ENCODE data around the gene BCAS4.
"Not testable (repeated sequence)": the region's sequence is repeated elsewhere in the genome, so short reads cannot be mapped to it uniquely, and the experiment has no call there.

BCAS4 gene

DNA sequence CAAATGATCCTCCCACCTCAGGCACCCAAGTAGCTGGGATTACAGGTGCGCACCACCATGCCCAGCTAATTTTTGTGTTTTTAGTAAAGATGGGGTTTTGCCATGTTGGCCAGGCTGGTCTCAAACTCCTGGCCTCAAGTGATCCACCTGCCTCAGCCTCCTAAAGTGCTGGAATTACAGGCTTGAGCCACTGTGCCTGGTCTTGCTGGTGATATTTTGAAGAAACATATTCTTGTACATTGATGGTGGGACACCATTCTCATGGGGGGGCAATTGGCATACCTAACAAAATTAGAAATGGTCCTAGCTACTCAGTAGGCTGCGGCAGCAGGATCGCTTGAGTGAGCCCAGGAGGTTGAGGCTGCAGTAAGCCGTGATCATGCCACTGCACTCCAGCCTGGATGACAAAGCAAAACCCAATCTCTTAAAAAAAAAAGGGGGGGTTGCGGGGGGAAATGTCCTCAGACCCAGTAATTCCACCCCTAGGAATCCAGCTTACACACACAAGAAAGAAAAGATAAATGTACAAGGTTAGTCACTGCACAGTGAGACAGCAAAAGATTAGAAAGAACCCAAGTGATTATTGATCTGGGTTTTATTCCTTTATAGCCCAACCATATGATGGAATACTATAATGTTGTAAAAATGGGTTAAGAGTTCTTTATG is 87.0 kb downstream of the BCAS4 start:
- not testable (repeated sequence) for DNase-seq

DNA sequence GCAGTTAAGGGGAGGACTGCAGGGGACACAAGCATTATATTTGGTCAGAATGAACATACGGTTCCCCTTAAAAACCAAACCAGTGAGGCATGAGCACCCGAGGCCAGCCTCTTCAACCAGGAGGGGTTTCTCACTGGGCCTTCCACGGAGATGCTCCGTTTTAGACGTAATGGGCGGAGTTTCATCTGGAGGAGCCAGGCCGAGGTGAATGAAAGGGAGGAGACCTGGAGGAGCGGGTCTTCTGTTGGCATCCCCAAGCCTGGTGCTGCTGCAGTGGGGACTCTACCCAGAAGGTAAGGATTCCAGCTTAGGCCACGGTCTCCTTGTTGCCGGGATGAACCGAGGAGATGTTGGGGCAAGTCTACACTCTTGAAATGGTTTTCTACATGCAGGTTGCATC is 89.0 kb downstream of the BCAS4 start:
- DNase-seq: no peak

DNA sequence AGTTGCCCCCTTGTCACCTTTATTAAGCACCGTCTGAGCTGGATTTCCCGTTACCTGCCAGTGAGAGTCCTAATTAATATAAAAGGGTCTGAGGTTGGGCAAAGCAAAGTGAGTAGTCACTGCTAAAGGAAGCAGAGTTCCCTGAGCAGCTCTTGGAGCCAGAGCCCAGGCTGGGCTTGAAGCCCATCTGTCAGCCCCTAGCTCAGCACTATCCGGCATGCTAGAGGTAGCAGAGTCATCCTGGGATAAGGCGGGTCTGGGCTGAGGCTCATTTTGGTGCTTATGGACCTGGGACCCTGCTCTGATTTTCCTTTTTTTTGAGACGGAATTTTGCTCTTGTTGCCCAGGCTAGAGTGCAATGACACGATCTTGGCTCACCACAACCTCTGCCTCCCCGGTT is 90.2 kb downstream of the BCAS4 start:
- DNase-seq: no peak

DNA sequence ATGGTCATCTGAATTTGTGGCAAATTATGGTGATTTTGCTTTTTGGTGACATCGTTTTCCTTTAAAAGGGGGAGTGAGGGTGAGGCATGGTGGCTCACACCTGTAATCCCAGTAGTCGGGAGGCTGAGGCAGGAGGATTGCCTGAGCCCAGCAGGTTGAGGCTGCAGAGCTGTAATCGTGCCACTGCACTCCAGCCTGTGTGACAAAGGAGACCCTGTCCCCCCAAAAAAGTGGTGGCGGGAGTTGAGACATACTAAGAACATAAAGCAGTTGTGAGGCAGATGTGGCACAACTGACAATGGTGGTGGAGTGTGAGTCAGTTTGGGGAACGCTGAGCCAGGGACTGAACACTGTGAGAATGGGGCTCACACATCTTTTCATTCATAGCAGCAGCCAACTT is 90.9 kb downstream of the BCAS4 start:
- no peak for DNase-seq

DNA sequence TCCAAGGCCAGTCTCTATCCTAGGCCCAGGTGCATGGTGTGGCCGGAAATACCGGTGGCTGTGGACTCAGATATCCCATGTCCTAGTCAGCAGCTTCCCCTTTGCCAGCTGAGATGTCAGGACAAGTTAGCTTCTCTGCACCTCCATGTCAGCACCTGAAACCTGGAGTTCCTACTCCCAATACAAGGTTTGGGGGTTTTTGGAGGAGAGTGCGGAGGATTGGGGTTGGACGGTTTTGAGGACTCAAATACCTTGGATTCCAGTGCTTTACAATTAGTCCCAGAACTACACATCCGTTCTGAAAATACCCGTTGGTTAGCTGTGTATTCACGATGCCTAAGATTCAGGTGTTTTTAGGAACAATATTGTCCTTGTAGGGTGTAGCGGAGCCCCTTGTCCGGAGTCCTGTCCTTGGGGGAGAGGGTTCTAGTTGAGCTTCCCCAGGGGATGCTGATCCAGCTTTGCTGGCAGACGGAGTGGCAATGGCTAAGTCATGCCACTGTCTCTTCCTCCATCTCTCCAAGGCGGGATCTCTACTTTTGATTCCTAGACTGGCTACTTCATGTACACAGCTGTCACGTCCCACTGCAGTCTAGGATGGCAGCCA is 91.4 kb downstream of the BCAS4 start:
- DNase-seq: no peak

DNA sequence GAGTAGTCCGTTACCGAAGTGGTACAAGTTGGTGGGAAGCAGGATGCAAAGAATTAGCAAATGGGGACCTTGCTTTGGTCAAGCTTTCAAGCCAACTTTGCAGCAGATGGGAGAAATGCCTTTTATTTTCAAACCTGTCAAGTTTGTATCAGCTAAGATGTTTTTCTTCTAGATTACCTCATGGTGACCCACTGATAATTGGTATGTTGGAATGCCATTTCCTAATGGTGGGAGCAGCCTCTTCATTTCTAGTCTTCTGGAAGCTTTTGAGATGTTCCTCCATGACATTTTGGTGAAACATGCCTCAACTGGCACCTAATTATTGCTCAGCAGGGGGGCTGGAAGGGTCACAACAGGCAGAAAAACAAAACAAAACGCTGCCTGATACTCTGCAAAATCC is 92.7 kb downstream of the BCAS4 start:
- no peak for DNase-seq

DNA sequence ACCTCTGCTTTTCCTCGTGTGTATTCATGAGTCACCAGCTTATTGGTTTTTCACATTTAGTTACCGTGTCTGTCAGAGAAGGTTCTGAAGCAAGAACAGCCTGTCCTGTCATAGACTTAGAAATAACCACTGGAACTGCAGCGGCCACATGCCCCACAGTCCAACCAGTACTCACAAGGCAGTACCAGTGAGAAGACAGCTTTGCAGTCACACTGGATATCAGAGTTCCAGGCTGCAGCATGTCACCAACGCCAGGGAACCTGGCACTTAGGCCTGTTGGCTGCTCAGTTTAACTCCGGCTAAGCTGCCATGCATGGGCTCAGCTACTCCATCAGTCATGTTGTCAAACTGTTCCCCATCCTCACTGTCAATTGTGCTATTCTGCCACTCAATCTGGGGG is 96.3 kb downstream of the BCAS4 start:
- no peak for DNase-seq

DNA sequence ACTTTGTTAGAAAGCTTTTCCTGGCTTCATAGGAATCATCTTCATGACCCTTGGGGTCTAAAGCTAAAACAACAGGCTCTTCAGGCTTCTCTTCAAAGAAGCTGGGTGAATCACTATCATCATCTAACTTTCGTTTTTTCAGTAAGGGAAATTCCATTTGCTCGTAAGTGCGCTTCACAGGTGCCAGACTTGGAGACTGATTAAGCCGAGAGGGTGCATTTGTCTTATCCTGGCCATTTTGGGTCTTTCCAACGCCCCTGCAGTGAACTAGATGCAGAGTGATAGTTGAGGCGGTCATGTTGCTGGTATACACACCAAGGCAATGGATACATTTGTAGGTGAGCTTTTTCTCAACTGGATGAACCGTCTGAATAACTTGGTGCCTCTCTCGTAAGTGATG is 97.5 kb downstream of the BCAS4 start:
- DNase-seq: no peak

DNA sequence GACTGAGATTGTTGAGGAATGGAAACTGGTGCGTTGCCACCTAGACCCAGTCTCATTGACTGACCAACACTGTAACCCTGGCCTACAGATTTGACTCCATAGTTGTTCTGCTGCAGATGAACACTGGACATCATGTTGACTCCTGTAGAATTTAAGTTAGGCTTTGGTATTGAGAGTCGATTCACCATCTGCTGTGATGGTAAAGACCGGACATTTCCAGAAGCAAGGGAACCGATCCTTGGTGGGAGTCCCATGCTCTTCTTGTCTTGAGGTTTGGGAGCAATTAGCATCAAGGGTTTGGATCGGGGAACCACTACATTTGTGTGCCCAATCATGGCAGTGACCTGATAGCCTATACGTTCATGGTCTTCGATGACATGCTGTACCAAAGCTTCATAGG is 98.8 kb downstream of the BCAS4 start:
- DNase-seq: no peak

DNA sequence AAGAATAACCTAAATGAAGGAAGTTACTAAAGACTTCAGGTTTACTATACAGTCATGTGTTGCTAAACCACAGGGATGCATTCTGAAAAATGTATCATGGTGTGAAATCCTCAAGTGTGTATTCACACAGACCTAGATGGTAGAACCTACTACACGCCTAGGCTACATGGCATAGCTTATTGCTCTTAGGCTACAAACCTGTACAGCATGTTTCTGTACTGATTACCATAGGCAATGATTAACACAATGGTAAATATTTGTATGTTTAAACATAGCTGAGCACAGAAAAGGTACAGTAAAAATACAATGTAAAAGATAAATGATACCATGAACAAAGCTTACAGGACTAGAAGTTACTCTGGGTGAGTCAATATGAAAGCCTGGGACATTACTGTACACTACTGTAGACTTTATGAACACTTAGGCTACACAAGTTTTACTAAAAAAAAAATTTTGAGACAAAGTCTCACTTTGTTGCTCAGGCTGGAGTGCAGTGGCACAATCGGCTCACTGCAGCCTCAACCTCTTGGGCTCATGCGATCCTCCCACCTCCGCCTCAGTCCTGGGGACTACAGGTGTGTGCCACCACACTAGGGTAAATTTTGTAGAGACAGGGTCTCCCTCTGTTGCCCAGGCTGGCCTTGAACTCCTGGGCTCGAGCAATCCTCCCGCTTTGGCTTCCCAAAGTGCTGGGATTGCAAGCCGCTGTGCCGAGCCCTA is 100.4 kb downstream of the BCAS4 start:
- no peak for DNase-seq

DNA sequence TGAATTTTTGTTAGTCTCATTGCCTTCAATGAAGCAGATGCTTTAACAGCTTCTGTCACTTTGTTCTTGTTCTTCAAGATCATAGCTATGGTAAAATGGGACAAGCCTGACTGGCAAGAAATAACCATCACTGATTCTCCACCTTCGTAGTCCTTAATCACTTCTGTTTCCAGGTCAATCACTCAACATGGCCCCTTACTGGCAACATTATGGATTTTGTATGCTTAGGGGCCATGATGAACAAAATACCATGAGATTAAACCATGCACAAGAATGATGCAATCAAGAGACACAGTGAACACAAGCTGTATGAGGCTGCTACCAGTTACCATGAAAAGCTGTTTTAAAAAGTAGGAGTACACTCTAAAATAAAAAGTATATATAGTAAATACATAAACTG is 103.6 kb downstream of the BCAS4 start:
- no peak for DNase-seq

DNA sequence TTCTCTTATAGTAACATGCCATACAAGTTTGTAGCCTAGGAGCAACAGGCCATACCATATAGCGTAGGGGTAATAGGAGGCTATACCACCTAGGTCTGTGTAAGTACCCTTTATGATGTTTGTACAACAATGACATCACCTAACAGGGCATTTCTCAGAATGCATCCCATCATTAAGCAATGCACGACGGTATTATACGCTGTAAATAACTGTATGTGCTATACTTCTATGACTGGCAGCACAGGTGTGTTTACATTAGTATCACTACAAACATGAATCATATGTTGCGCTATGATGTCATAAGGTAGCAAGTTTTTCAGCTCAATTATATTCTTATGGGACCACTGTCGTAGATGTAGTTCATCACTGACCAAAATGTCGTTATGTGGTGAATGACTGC is 105.4 kb downstream of the BCAS4 start:
- no peak for DNase-seq

DNA sequence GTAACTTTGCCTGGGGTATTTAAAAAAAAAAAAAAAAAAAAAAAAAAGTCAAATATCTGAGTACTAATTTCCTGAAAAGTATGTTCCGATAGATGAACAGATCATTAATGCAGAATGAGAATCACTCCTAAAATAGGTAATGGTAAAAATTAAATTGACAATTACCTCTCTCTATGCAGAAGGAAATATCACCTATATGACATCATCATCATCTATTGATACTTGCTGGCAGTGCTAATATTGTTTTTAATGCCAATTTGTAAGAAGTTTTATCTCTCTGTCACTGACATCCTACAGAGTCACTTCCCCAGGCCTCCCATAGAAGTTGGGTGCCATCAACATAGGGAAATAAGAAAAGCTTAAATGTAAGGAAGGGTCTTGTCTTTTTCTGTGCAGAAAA is 106.4 kb downstream of the BCAS4 start:
- no peak for DNase-seq

DNA sequence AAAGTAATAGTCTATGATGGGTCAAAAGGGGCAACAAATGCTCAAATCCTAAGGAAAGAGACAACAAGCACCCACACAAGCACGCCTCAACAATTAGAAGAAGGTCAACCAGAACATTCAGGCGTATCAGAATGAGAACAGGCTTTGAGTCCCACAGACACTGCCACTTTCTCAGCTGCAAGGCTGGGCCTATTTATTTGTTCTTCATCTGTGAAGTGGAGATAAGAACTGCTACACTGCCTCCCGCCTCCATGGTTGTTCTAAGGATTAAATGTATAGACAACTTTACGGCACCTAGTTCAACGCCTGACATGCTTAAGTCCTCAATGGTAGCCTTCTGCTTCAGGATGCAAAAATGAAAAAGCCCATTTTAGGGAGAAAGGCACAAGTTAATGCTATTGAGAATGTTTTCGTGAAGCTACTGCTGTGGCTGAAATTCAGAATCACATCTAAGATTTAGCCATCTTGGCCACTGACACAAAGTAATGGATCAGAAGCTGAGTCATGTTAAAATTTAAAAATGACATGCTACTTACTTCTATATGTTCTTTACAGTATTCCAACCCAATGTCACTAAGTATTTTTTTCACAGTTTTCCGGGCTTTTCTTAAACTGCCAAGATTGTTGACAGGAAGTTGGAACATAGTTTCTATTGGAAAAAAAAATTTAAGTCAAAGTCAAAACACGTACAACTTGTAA is 108.6 kb downstream of the BCAS4 start:
- no peak for DNase-seq

DNA sequence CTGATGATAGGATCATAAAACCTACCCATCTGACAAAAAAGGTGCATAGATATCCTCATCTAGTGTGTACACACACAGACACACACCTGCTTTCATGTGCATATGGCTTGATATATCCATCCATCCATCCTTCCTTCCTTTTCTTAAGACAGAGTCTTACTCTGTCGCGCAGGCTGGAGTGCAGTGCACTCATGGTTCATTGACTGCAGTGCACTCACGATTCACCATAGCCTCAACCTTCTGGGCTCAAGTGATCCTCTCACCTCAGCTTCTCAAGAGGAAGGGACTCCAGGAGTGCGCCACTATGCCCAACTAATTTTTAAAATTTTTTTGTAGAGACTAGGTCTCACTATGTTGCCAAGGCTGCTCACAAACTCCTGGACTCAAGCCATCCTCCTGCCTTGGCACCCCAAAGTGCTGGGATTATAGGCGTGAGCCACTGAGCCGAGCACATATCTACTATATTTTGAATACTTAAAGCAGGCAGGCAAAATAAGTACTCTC is 109.3 kb downstream of the BCAS4 start:
- no peak for DNase-seq

DNA sequence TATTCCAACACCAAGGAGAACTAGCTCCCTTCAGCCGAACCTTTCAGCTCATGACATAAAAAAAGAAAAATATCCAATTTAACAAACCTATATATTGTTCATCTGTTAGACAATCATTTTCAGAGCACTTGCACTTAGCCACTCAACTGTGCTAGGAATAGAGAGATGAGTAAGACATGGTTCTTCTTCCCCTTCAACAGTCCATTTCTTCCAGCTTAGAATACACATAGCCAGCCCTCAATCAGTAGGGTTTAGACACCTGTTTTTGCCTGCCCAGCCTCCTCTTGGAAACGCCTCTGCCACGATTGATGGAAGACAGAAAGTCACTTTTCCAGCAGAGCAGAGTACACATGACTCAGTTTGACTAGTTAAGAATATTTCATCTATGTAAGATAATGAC is 114.6 kb downstream of the BCAS4 start:
- no peak for DNase-seq

DNA sequence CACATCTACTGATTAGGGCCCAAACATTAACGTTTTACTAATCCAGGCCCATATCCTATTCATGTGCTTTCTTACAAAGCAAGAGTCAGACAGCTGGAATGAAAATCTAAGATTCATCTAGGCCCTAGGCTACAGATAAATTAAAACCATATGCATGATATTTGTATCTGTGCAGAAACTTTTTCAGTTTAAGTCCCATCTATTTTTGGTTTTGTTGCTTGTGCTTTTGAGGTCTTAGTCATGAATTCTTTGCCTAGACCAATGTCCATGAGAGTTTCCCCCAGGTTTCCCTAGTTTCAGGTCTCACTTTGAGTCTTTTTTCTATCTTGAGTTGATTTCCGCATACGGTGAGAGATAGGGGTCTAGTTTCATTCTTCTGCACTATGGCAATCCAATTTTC is 116.2 kb downstream of the BCAS4 start:
- DNase-seq: no peak

DNA sequence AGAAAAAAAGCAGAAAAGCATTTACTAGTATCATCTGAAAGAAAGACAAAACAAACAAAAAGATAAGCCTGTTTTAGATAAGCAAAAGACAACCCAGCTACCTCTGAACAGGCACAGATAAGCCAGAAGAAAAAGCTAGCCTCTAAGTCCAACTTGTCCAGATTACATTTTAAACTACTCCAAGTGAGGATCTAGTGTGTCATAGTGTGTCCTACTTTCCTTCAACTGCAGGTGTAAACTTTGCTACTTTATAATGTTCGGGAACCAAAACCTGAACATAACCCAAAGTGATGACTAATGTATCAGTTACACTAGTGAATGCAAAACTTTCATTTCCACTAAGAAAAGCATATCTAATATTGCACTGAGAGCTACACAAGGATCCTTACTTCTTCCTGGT is 116.9 kb downstream of the BCAS4 start:
- DNase-seq: no peak

DNA sequence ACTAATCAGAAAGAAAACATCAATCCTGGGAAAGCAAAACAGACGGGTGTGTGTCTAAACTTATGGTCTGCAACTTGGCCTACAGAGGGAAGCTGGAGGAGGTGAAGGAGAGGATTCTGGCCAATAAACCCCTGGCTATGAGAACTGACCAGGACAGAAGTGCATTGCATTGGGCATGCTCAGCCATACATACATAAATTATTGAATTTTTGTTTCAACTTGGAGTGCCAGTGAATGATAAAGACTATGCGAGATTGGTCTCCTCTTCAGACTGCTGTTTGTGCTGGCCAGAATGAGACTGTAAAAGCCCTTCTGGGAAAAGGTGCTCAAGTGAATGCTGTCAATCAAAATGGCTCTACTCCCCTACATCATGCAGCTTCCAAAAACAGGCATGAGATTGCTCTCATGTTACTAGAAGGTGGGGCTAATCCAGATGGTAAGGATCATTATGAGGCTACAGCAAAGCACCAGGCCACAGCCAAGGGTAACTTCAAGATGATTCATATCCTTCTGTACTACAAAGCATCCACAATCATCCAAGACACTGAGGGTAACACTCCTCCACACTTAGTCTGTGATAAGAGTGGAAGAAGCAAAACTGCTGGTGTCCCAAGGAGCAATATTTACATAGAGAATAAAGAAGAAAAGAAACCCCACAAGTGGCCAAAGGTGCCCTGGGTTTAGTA is 119.0 kb downstream of the BCAS4 start:
- no peak for DNase-seq

DNA sequence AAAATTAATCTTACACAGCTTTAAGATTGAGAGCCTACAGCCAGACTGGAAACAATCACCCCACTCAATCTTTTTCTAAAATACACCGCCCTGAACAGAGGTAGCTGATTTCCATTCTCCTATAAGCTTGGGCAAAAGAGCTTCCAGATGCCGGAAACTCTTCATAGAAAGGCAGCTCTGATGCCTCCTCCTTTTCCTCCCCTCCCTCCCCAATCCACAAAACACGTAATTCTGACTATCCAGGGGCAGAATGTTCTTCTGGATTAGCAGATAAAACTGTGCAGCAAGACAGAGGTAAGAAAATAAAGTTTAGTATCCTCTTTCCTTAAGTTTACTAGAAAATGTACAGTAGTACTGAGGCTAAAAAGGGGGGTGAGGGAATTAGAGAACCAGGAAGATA is 120.6 kb downstream of the BCAS4 start:
- DNase-seq: no peak

DNA sequence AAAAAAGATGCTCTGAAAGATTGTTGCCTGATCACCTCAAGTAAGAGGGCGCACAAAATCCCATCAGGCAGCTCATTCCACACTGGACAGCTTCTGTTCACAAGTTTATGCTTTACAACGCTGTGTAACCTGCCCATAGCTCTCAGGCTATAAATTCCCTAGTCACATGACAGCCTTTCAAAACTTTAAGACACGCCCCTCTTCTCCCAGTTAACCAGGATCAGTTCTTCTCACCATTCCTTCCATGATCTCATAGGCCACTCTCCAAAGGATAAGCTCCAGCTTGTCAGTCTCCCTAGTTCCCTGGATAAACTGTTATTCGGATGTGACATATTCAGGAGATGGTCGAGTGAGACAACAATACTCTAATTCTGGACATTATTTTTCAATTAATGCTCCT is 121.4 kb downstream of the BCAS4 start:
- no peak for DNase-seq

DNA sequence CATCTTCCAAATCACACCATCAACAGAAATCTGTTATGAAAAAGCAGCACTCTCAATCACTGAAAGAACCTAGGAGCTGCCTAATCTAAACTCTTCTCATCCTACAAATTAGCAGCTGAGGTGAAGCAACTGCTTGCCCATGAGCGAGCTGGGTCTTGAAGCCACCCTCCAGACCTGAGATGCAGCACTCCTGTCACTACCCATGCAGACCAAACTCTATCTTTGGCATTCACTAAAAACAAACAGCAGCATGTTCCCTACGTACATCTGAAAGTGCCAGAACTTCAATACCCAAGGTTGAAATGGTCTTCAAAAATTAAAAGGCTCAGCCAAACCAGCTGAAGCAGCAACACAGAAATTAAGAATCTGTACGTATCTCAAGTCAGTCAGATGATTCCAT is 122.1 kb downstream of the BCAS4 start:
- DNase-seq: no peak

DNA sequence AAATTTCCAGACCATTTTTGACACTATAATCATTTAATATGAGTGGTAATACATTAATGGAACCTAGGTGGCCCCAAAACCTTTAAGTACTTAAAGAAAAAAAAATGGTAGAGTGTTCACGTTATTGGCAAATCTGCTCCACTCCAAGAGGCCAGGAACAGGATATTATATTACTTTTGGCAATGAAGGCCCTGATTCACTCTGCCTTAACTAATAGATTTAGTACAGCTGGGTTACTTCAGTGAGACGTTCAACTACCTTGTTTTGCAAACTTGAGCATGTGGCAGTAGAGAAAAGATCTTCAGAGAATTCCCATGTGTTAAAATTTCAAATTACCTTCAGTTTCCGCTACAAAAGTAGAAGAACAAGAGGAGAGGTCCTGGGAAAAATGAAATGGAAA is 123.5 kb downstream of the BCAS4 start:
- DNase-seq: no peak
